Measurements from ENCODE around the gene TRERF1.

Gene TRERF1

GRCh38 chr6:42307141-42307470 lies 144.6 kb downstream of the TRERF1 start:
- no peak for DNase-seq (ENCODE audit: low read depth in 2 of 2)

DNA sequence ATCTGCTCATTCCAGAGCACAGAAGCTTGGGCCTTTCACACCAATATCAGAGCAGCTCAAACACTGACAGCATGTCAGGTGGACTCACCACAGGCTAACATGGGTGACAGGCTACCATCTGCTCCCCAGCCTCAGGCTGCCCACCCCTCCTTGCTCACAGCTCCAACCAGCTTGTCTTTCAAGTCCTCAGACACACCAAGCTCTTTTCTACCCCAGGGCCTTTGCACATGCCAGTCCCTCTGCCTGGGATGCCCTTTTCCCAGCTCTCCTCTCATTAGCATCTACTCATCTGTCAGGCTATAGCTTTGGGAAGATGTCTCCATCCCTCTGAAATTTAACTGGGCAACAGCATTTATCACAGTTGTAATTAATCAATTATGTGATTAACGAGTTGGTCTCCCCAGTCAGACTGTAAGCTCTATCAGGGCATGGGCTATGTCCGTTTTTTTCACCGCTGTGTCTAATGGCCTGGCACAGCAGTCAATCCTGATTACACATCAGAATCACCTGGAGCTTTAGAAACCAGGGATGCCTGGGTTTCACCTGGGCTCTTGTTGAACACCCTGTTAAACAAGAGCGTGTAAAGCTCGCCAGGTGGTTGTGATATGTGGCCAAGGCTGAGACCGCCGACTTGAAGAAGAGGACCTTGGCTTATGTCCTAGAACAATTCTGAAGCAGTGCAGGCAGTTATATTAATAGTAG lies 145.1 kb downstream of the TRERF1 start:
- DNase-seq (ENCODE audit: low read depth in 2 of 2): no peak

GRCh38 chr6:42304053-42304712 lies 147.5 kb downstream of the TRERF1 start:
- no peak for DNase-seq (ENCODE audit: low read depth in 2 of 2)

DNA sequence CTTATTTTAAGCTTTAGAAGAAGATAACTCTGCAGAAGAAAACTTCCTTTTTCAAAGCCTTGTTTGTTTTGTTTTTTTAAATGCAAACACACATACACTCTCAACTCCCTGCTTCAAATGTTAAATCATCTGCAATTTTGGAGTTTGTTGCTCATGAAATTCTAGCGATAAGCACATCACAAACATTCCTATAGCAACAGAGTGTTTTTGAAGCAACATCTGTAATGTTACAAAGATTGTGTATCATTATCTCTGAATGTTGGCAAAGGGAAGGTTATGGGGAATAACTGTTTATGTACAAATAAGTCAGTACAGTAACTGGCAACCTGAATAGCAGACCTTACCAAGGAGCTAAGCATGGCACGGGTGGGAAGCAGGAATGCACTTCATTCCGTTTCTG lies 149.3 kb downstream of the TRERF1 start:
- DNase-seq (ENCODE audit: low read depth in 2 of 2): no peak

DNA sequence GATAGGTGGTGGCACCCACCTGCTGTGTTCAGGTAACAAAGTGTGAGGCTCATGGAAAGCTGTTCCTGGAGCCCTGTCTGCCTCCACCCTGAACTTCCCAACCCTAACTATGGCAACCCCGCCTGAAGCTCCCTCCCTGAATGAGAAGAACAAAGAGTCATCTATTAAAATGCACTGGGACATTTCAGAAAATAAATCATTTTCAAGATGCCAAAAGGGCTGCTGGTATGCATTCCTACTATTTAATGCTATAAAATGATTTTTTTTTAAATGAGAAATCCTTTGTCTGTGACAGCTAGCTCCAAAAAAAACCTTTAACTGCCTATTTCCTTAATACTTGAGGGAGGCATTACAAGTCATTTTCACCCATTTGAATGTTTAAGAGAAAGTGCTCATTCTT lies 149.7 kb downstream of the TRERF1 start:
- DNase-seq (ENCODE audit: low read depth in 2 of 2): no peak

DNA sequence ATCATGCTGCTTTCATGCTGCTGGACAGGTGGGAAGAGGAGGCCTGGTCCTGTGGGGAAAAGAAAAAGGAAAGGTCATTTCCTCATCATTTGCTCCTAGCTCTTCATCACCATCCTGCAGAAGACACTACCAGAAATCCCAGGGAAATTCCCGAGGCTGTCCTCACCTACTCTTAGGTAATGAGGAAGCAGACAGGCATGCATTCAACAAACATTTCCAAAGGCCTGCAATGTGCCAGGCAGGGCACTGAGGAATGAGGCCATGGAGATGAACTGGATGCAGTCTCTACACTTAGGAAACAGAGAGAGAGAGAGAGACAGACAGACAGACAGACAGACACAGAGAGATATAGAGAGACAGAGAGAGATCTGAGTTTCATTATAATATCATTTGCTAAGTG lies 151.0 kb downstream of the TRERF1 start:
- DNase-seq (ENCODE audit: low read depth in 2 of 2): no peak

GRCh38 chr6:42300185-42300584 lies 151.5 kb downstream of the TRERF1 start:
- no peak for DNase-seq (ENCODE audit: low read depth in 2 of 2)

- no peak for DNase-seq (ENCODE audit: low read depth in 2 of 2)
Measured at GRCh38 chr6:42297661-42298060, 154.1 kb downstream of the TRERF1 start.

- DNase-seq (ENCODE audit: low read depth in 2 of 2): no peak
Measured at GRCh38 chr6:42296614-42297013, 155.1 kb downstream of the TRERF1 start.

- DNase-seq (ENCODE audit: low read depth in 2 of 2): no peak
Measured at GRCh38 chr6:42295677-42296076, 156.0 kb downstream of the TRERF1 start.

GRCh38 chr6:42295181-42295580 lies 156.5 kb downstream of the TRERF1 start:
- DNase-seq (ENCODE audit: low read depth in 2 of 2): no peak

- DNase-seq (ENCODE audit: low read depth in 2 of 2): no peak
Measured at GRCh38 chr6:42294759-42295158, 157.0 kb downstream of the TRERF1 start.

- DNase-seq (ENCODE audit: low read depth in 2 of 2): no peak
Measured at GRCh38 chr6:42293386-42293977, 158.2 kb downstream of the TRERF1 start.

DNA sequence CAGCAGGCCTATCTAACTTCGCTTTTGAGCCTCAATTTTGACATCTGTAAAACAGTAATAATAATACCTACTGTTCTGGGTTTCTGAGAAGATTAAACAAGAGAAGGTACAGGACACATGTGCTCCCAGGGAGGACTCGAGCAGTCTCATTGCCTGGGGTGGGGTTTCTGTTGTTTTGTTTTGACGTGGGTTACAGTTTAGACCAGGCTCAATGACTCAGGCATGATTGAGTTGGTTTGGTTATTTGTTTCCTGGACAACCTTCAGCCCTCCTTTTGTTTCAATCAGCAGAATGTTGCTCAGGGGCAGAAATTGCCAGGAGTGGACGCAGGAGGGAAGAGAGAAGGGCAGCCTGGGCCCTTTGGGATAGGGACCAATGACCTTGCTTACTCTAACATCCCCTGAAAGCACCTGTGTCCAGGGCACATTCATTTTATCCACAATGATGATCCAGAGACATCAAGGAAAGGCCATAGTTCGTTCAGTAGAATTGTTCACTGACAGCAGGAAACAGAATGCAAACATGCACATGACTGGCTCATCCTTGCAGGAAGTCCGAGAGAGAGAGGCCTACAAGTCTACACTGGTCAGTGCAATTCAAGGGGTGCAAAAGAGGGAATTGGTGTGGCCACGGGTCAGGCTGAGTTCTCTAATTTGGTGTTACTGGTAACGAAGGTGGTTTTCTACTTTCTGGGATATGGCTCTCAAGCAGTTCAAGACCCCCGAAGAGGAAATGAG lies 159.6 kb downstream of the TRERF1 start:
- no peak for DNase-seq (ENCODE audit: low read depth in 2 of 2)

GRCh38 chr6:42287756-42288155 lies 164.0 kb downstream of the TRERF1 start:
- DNase-seq (ENCODE audit: low read depth in 2 of 2): no peak

GRCh38 chr6:42281570-42281969 lies 170.2 kb downstream of the TRERF1 start:
- DNase-seq (ENCODE audit: low read depth in 2 of 2): no peak

DNA sequence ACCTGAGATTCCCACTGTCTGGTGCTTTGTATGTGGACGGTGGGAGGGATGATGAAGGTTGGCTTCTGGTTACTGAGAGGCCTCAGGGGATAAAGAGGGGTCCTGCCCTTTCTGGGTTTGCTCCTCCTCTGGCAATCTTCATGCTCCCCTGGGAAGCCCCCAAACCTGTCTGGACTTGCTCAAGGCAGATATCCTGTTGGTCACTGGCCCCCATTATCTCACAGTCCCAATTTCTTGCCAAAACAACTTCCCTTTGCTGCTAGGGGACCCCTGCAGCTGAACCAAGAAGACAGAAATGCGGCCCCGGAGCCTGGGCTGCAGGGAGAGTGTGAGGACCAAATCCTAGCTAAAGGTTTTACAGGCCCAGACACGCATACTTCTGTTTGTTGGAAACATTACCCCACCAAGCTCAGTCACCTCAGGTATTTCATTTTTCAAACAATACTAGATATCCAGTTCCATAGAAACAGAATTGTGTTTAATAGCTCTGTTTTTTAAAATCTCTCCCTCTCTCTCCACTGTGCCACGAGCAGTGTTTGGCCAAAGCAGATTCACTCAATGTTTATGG lies 170.7 kb downstream of the TRERF1 start:
- DNase-seq (ENCODE audit: low read depth in 2 of 2): no peak

DNA sequence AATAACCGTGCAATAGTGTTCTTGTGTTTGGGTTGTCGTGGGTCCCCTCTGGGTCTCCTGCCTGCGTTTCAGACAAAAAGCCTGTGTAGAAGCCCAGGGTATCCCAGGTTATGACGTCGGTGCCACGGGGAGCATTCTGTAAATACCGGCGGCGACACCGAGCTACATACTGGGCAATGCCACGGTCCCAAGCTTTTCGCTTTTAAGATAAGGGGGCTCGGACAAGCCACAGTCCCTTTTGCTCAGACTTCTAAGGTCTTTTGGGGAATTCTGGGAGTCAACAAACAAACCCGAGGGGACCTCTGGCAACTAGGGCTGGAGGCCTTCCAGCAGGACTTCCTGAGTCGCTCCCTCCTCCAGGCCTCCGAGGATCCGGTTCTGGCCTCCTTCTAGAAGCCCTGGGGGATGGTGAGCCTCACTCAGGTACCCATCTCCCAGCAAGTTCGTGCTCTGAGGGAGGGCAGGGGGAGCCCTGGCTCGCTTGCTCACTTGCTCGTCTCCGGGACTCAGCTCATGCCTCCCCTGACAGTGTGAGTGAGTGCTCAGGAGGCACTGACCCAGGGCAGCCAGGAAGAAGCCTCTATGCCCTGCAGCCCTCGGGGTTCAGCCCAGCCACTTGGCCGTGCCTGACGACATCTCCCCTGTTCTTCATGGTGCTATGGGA lies 171.6 kb downstream of the TRERF1 start:
- no peak for DNase-seq (ENCODE audit: low read depth in 2 of 2)

- no peak for DNase-seq (ENCODE audit: low read depth in 2 of 2)
Measured at GRCh38 chr6:42279144-42279781, 172.5 kb downstream of the TRERF1 start.

DNA sequence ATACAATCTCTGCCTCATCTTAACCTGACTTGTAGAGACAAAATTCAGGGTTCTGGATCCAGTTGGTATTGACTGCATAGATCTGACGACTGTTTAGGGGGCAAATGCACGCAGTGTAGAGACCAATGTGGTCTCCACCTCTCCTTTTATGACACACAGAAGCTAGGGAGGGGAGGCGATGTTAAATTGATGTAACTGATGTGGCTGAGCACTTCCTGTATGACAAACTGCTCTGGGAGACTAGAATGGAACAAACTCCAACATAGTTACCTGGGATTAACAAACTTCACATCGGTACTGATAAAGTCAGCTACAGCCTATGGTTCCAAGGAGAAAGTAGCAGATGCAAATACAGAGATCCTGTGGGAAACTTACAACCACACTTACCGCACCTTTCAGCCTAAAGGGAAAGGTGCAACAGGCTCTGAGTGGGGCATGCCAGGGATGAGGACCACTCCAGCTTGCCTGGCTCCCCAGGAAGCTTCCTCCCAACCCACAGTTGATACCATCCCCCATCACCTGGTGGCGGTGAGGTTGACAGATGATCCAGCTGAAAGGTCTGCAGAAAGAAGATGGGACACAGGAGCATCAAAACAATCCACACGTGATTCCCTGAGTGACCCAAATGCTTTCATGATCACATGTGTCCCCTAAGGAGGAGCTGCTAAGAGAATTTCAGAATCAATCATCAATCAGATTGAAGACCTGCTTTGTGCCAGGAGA lies 173.4 kb downstream of the TRERF1 start:
- no peak for DNase-seq (ENCODE audit: low read depth in 2 of 2)

Measured in stimulated activated CD8-positive, alpha-beta memory T cell treated with anti-CD3 and anti-CD28 coated beads, Interleukin-15, amount 100 ng/mL, for 4 hours (primary cell).